OCI-LY7 (cell line): ENCODE data around the gene TAOK3.

Source experiments
- CTCF ChIP-seq: fragments of 200-600 bp; sonication (generic); conservative IDR thresholded peaks from 2 replicates; pipeline ENCODE4 v1.5.1; 2014; ENCODE audit warnings: mild to moderate bottlenecking, antibody characterized with exemption, low read length, moderate library complexity, mixed read lengths
- EZH2phosphoT487 ChIP-seq: fragments of 200-600 bp; sonication (generic); IDR thresholded peaks from 2 replicates; pipeline ENCODE4 v1.6.1; 2018; ENCODE audit warnings: low read depth, borderline replicate concordance, mild to moderate bottlenecking, mixed run types, antibody characterized with exemption, low read length, moderate library complexity, mixed read lengths

GRCh38 chr12:118101051-118101450 is 271.7 kb downstream of the TAOK3 start:
- TF ChIP-seq EZH2phosphoT487: no peak
- no peak for TF ChIP-seq CTCF
